ENCODE data around the gene SND1. TPM values are rescaled to one million over a fixed set of nuclear protein-coding genes. Genes with fewer than 3 reads are reported as not detected.

SND1 gene
- total RNA-seq, 4 donors from 2014 or later, result 64.3 to 77.0 (median 70.4) TPM

- H3K27ac ChIP-seq, result no peak overlapping the region
- no peaks in the 10 kb centered on the region for H3K36me3 ChIP-seq
- TF ChIP-seq POLR2AphosphoS5 (IDR thresholded peaks at IDR 0.05) (no peak), CTCF (IDR thresholded peaks at IDR 0.05) (no peak), POLR2A (IDR thresholded peaks at IDR 0.05) (no peak), EP300 (IDR thresholded peaks at IDR 0.05; ENCODE audit: low read depth) (no peak)
- WGBS, 2 donors (ENCODE audit: low coverage in 1 of 2), result 97% methylated on average over 3 of the region's 3 CpGs
- no peak overlapping the region for H3K4me3 ChIP-seq
- no peak for DNase-seq
- H3K9me3 ChIP-seq, result peaks cover 0 to 5% of the 10 kb centered on the region in 2 donors
- H3K4me1 ChIP-seq, result no peaks in the 10 kb centered on the region
- intact Hi-C loops (cut with DNase I; ENCODE audit: low total_unique reads), result no loop called here
- H3K27me3 ChIP-seq, result no peaks in the 10 kb centered on the region
- in situ Hi-C loops (cut with MboI; ENCODE audit: low pct_ligation_motif_present in 1 of 4, low pct_unique_long_range_greater_than_20kb in 1 of 4, low sequenced_read_pairs in 3 of 4), result no loop called here
These were observed 29.0 kb downstream of the SND1 start for GRCh38 chr7:127680983-127681382.

- Histone ChIP-seq H3K27me3 (no peaks in the 10 kb centered on the region), H3K36me3 (peaks cover 0 to 6% (median 0%) of the 10 kb centered on the region in 4 donors), H3K27ac (no peak overlapping the region), H3K4me1 (no peaks in the 10 kb centered on the region), H3K9me3 (peaks cover 0 to 5% of the 10 kb centered on the region in 2 donors), H3K4me3 (no peak overlapping the region)
- in situ Hi-C loops (cut with MboI; ENCODE audit: low pct_ligation_motif_present in 1 of 4, low pct_unique_long_range_greater_than_20kb in 1 of 4, low sequenced_read_pairs in 3 of 4) (no loop called here), intact Hi-C loops (cut with DNase I; ENCODE audit: low total_unique reads) (no loop called here)
- 80 to 100% methylated on average over 1 to 2 of the region's 2 CpGs for WGBS, 2 donors (ENCODE audit: low coverage in 1 of 2)
- no peak for TF ChIP-seq POLR2A (IDR thresholded peaks at IDR 0.05)
- no peak for TF ChIP-seq EP300 (IDR thresholded peaks at IDR 0.05; ENCODE audit: low read depth)
- TF ChIP-seq CTCF (IDR thresholded peaks at IDR 0.05), result no peak
- no peak for TF ChIP-seq POLR2AphosphoS5 (IDR thresholded peaks at IDR 0.05)
- no peak for DNase-seq
These were observed 30.1 kb downstream of the SND1 start for GRCh38 chr7:127682140-127682539.

- no peak overlapping the region for H3K27ac ChIP-seq
- H3K27me3 ChIP-seq, result no peaks in the 10 kb centered on the region
- no peak for DNase-seq
- TF ChIP-seq EP300 (IDR thresholded peaks at IDR 0.05; ENCODE audit: low read depth), result no peak
- in situ Hi-C loops (cut with MboI; ENCODE audit: low pct_ligation_motif_present in 1 of 4, low pct_unique_long_range_greater_than_20kb in 1 of 4, low sequenced_read_pairs in 3 of 4), result no loop called here
- no peaks in the 10 kb centered on the region for H3K4me1 ChIP-seq
- H3K9me3 ChIP-seq, result peaks cover 0 to 5% of the 10 kb centered on the region in 2 donors
- H3K36me3 ChIP-seq, result peaks cover 0 to 22% (median 5%) of the 10 kb centered on the region in 4 donors
- intact Hi-C loops (cut with DNase I; ENCODE audit: low total_unique reads), result no loop called here
- H3K4me3 ChIP-seq, result no peak overlapping the region
- 74% methylated on average over 4 of the region's 4 CpGs; no CpG with 5 or more reads in 1 of the 2 donors for WGBS, 2 donors (ENCODE audit: low coverage in 1 of 2)
These were observed 32.0 kb downstream of the SND1 start for GRCh38 chr7:127683776-127684681.

- Histone ChIP-seq H3K4me3 (no peak overlapping the region), H3K27ac (no peak overlapping the region), H3K4me1 (no peaks in the 10 kb centered on the region), H3K9me3 (no peaks in the 10 kb centered on the region), H3K36me3 (peaks cover 0 to 38% (median 9%) of the 10 kb centered on the region in 4 donors), H3K27me3 (no peaks in the 10 kb centered on the region)
- TF ChIP-seq EP300 (IDR thresholded peaks at IDR 0.05; ENCODE audit: low read depth), result no peak
- no peak for TF ChIP-seq POLR2AphosphoS5 (IDR thresholded peaks at IDR 0.05)
- no peak for TF ChIP-seq POLR2A (IDR thresholded peaks at IDR 0.05)
- TF ChIP-seq CTCF (IDR thresholded peaks at IDR 0.05), result no peak
- intact Hi-C loops (cut with DNase I; ENCODE audit: low total_unique reads), result no loop called here
- DNase-seq, result no peak
- 86 to 92% methylated on average over 1 of the region's 1 CpG for WGBS, 2 donors (ENCODE audit: low coverage in 1 of 2)
- in situ Hi-C loops (cut with MboI; ENCODE audit: low pct_ligation_motif_present in 1 of 4, low pct_unique_long_range_greater_than_20kb in 1 of 4, low sequenced_read_pairs in 3 of 4), result no loop called here
These were observed 37.3 kb downstream of the SND1 start for GRCh38 chr7:127689194-127689772.

Data from transverse colon (tissue), 4 donors.